Spleen (tissue), 7 donors: ENCODE results near the gene SIPA1.

Experiments
- CTCF ChIP-seq, 11 experiments: fragments of 200-600 bp in 7 of 11; fragments of 450-650 bp in 4 of 11; sonication (generic) in 4 of 11; IDR thresholded peaks in 8 of 11; conservative IDR thresholded peaks in 3 of 11; 1 replicate in 7 of 11; 2 replicates in 4 of 11; pipeline versions ENCODE4 v1.4.0 to v1.8.0; 2016 to 2021; ENCODE audit warnings: antibody characterized with exemption in 11 of 11, inconsistent platforms in 4 of 11, mild to moderate bottlenecking in 1 of 11
- POLR2AphosphoS5 ChIP-seq, 3 donors: sonication (generic); formaldehyde crosslinking; IDR thresholded peaks; one replicate each; pipeline ENCODE4 v1.5.1; 2017; ENCODE audit warnings: antibody characterized with exemption in 3 of 3
- donor health status: DM: no; HTN: no; CAD: no; lungs with moderate emphysema.
- donor health status: DM: no; HTN: no; CAD: no.
- donor health status: DM: no; HTN: no; CAD: no.

GRCh38 chr11:65637794-65638419 lies at the start of gene SIPA1:
- TF ChIP-seq CTCF (IDR thresholded peaks at IDR 0.05 in 8 of 11, conservative IDR thresholded peaks at IDR 0.05 in 3 of 11) (peak in 7 of 11 experiments; percentile 29 to 57 (median 51)), POLR2AphosphoS5 (IDR thresholded peaks at IDR 0.05) (peak; percentile 88 to 91 (median 90))
